ENCODE data around the gene RICTOR. TPM values are rescaled to one million over a fixed set of nuclear protein-coding genes. Genes with fewer than 3 reads are reported as not detected.
"Not testable (repeated sequence)": the region's sequence is repeated elsewhere in the genome, so short reads cannot be mapped to it uniquely, and the experiment has no call there.

The RICTOR gene
- total RNA-seq, 1 donor from 2014 or later = 42.5 TPM

DNA sequence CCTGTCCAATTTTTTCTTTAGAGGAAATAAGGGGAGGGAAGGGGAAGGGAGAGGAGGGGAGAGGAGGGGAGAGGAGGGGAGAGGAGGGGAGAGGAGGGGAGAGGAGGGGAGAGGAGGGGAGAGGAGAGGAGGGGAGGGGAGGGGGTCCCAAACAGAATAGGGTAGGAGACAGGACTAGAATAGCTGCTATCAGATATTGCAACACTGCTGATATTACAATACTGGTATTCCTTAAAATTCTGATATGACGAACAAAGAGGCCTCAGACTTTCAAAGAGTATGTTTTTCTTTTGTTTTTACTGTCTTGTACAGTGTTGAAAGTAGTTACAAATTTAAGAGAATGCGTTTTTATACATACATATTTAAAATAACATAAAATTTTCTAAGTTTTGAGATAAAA, 67.5 kb downstream of the RICTOR start:
- no peak for DNase-seq (ENCODE audit: low read depth)

DNA sequence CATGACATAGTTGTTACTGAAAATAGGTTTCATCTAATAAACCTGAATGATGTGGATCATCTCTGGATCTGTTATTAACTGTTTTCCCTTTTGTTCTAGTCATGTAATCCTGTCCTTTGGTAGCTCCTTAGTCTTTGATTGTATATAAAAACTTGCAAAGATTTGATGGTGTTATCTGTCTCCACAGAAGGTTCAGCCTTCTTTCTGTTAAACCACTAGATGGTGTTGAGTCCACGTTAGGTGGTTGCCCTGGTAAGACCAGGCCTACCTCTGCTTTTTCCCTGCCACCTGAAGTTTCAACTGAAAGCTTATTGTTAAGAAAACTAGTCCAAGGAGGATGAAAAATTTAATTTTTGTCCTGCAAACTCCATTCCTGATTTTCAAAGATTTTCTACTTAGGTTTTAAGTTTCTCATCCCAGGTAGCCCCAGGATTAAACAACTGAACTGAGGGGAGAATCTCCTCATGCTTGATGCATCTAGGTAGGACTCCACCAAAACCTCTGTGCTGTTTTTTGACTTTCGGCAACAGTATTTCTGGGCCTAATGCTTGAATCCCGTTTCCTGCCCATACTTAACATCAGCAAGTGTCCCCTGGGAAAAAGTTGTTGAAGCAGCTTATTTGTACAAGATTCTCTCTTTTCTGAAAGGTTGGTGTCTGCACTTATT, 68.5 kb downstream of the RICTOR start:
- DNase-seq (ENCODE audit: low read depth) = peak; percentile 46

DNA sequence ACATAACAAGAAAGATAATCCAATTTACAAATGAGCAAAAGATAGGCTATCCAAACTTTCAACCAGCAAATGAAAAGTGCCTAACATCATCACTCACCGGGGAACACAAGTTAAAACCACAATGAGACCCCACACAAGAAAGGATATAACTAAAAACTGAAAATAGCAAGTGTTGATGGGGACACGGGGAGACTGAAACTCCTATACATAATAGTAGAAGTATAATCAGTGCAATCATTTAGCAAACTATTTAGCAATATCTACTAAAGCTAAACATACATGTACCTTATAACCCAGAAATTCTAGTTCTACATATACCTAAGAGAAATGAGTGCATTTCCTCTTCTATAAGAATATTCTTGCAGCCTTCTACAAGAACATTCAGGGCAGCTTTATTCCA, 72.5 kb downstream of the RICTOR start:
- no peak for DNase-seq (ENCODE audit: low read depth)

DNA sequence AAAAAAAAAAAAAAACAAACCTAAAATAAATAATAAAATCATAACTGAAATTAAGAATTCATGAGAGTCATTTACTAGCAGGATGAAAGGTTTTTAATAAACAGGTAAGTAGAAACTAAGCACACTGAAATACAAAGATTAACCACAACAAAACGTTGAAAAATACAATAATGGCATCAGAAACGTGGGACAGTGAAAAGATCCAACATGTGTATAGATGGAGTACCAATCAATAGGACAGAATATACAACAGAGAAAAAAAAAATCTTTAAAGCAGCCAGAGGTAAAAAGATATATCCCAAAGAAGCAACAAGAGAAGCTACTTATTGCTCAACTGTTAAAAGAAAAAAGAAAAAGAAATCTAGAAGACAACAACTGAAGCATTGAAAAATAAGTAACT, 75.2 kb downstream of the RICTOR start:
- no peak for DNase-seq (ENCODE audit: low read depth)

DNA sequence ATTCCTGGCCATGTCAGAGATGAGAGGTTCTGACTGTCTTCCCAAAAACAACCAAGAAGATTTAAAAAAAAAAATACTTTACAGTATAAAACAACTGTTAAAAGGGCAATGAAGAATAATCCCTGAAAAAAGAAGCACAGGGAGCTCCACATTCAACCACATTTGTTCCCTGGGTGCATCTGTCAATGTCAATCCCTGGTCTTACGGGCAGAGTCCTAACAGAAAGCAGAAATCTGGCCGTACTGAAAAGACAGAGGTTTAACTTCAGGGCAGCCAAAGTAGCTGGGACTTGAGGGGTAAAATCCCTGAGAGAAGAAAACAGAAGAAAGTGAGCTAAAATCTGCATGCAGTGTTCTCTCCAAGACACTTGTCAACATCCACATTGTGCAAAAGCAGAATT, 76.6 kb downstream of the RICTOR start:
- no peak for DNase-seq (ENCODE audit: low read depth)

DNA sequence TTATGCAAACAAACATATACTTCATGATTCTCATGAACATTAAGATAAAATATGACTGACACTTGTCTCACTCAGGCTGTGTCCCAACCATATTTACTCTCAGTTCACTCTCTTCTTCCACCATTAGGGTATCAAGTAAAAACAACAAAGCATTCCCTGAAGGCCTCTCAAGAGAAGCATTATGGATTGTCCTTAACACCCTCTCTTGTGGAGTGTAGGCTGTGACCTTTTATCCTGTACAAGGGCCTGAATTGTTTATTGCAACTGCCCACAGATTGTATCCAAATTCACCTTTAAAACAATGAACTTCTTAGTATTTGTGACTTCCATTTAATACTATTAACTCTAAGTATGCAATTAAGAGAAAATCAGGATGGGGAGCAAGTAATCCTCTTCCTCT, 78.1 kb downstream of the RICTOR start:
- DNase-seq (ENCODE audit: low read depth) = no peak

DNA sequence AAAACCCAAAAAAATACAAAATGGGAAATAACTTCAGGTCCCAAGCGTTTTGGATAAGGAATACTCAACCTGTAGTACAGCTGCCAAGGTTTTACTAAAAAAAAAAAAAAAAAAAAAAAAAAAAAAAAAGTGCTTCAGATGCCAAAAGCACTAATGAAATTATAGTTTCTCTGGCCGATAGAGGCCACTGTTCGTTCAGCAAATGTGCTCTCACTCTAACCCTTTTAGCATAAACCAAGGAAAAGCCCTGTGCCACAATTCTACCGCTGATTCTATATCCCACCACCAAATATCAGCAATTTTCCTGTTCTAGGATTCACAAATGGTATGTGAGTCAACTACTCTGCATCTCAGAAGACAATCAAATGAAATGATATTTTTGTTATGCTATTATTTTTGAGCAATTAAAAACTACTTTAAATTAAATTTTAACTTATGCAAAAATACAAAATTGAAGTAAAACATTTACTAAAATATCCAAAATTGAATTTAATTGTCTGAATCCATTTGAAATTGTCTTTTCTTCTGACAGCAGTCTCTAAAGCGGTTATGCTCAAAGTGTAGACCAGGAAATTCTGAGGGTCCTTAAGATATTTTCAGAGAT, 79.8 kb downstream of the RICTOR start:
- DNase-seq (ENCODE audit: low read depth) = peak; percentile 80

DNA sequence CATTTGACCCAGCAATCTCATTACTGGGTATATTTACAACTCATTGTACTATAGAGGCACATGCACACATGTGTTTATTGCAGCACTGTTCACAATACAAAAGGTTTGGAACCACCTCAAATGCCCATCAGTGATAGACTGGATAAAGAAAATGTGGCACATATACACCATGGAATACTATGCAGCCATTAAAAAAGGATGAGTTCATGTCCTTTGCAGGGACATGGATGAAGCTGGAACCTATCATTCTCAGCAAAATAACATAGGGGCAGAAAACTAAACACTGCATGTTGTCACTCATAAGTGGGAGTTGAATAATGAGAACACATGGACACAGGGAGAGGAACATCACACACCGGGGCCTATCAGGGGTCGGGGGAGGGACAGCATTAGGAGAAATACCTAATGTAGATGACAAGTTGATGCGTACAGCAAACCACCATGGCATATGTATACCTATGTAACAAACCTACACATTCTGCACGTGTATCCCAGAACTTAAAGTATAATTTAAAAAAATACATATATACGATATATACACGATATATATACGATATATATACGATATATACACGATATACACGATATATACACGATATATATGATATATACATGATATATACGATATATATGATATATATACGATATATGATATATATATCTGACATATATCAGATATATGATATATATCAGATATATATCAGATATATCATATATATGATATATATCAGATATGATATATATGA, 84.1 kb downstream of the RICTOR start:
- not testable (repeated sequence) for DNase-seq (ENCODE audit: low read depth)

DNA sequence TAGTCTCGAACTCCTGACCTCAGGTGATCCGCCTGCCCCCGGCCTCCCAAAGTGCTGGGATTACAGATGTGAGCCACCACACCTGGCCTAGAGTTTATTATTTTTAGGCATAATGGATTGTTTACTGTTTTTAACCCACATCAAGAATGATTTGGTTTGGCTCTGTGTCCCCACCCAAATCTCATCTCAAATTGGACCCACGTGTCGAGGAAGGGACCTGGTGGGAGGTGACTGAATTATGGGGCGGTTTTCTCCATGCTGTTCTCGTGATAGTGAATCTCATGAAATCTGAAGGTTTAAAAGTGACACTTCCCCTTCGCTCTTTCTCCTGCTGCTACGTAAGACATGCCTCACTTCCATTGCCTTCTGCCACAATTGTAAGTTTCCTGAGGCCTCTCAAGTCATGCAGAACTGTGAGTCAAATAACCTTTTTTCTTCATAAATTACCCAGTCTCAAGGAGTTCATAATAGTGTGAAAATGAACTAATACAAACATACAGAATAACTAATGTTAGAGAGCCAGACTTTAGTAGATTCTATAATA, 88.2 kb downstream of the RICTOR start:
- DNase-seq (ENCODE audit: low read depth) = no peak

DNA sequence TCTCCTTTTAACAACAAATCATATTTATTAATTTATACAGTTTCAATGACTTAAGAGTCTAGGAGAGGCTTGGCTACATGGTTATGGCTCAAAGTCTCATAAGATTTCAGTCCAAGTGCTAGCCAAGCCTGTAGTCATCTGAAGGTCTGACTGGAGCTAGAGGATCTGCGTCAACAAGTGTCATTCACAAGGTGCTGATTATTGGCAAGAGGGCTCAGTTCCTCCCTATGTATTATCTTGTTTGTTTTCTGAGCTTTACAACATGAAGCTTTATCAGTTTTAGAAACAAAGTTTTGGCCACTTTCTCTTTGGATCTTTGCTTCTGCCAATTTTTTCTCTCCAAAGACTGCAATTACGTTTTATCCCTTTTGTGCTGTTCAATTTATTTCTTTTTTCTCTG, 94.7 kb downstream of the RICTOR start:
- no peak for DNase-seq (ENCODE audit: low read depth)

DNA sequence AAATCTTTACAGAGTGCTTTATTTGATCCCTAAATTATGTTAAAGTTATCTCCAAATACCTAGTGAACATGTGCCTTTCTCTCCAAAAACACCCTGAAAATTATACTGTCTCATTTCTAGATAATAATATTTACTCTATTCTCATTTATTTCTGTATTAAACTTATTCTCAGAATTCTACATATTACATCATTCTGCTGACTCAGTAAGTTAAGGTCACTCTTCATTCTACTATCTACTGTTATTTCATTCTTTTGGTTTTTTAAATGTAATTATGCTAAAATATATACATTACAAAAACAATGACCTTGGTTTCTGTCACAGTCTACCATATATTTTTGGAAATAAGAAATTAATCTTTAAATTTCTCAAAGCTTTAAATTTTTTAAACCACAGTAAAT, 96.2 kb downstream of the RICTOR start:
- no peak for DNase-seq (ENCODE audit: low read depth)

DNA sequence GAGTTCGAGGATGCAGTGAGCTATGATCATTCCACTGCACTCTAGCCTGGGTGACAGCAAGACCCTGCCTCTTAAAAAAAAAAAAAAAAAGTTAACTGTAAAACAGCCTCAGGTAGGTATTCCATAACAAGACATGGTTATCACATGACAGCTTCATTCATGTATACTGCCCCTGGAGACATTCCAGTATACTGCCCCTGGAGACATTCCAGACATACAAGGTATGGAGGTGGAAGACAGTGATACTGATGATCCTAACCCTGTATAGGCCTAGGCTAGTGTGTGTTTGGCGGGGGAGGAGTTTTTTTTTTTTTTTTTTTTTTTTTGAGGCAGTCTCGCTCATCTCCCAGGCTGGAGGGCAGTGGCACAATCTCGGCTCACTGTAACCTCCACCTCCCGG, 105.5 kb downstream of the RICTOR start:
- no peak for DNase-seq (ENCODE audit: low read depth)

DNA sequence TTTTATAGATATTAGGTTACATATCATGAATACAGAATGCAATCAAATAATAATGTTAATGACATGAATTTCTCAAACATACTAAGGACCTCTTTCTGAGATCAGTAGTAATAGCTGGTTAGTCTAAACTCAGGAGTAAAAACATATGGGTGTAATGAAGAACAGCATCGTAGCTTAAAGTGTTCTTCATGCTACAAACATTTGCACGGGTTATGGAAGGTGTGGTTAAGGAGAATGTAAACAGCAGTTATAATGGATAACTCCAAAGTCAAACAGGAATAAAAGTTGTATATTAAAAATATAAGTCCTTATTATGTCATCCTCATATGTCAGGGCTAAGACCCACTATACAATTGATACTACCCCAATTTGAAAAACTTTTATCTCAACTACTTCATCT, 112.5 kb downstream of the RICTOR start:
- DNase-seq (ENCODE audit: low read depth) = no peak

DNA sequence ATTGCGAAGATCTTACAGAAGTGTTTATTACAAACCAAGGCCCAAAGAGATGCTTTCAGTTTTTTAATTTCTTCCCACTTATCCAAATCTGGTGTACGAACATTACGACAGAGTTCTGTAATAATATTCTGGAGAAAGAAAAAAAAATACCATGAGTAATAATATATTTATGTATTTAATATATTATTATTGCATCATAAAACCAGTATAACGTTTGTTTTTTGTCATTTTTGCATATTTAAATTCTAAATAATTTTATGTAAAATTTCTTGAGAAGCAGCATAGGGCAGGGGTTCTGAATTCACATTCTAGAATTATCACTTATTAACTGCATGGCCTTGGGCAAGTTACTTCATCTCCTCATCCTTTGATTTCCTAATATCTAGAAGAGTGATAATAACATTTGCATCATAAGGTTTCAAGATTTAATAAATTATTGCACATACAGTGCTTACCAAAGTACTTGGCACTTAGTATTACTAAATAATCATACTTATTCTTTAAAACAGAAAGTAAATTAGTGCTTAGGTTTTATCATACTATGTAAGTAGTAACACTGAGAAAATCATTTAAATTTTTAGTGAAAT, 120.7 kb downstream of the RICTOR start:
- no peak for DNase-seq (ENCODE audit: low read depth)

DNA sequence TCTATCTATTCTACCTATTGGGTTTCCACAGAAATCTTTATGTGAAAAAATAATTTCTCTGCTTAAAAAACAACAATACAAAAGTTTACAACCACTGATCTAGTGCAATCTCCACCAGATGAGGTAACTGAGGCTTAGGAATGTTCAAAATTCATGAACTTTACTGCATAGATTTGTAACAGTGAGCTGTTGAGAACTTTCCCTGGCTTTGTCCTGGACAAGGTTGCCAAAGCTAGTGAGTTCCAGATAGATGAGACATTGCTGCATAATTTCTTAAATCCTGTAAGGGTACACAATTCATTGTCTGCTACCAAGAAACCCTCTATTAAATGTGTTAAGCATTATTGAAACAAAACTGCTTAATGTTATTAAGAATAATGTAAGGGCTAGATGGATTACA, 125.7 kb downstream of the RICTOR start:
- DNase-seq (ENCODE audit: low read depth) = no peak

DNA sequence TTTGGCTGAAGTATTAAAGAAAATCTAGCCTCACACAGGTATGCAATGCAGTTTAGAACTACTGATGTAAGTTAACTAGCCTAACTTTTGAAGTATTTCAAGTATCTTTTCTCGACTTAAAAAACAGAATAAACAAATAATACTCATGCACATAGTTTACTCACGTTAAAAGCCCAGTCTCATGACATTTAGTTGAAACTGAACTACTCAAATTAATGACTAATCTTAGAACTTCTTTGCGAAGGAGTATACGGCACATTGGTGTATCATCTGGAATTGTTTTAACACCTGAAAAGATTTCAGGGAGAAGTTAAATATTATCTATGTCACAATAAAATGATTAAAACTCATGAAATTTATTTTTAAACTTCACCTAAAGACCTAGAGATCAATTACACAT, 129.9 kb downstream of the RICTOR start:
- DNase-seq (ENCODE audit: low read depth) = no peak

DNA sequence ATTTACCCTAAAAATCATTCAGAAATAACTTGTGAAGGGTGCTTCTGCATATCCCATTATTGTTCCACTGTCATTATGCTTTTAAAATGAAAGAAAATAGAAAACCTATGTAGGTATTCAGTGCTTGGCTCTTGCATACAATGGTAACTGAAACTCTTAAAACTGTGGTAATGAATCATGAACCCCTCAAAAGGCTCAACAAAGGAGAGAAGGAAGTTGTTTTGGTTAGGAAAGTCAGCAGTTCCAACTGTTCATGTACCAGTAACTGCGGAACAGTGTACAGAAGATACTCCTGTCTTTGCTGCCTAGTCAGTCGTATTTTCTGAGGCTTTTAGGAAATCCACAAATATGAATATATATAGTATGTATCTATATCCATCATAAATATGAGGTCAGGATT, 132.3 kb downstream of the RICTOR start:
- DNase-seq (ENCODE audit: low read depth) = no peak

DNA sequence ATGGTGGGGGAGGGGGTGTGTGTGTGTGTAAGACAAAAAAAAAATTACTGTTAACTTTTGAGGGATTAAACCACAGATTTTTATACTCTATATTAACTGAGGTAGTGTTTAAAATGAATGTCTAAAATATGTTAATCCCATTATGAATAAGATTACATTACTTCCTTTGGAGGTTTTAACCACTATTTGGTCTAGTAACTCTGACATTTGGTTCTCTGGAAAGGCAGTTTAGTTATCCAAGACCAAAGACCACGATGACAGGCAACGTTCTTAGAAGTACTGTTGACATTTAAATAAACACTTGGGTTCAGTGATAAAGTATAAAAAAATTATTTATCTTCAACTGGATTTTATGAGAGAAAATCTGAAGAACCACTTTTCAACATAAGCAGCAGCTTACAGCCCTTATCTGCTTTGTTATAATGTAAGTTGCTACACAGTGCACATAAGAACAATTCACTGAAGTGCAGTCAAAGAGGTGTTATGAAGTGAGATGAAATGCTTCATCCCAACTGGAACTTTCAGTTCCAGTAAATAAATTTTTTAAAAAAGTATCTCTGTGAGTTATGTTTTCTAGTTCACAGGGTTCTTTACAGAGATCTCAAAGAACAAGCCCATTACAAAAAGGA, 133.9 kb downstream of the RICTOR start:
- DNase-seq (ENCODE audit: low read depth) = peak; percentile 35

DNA sequence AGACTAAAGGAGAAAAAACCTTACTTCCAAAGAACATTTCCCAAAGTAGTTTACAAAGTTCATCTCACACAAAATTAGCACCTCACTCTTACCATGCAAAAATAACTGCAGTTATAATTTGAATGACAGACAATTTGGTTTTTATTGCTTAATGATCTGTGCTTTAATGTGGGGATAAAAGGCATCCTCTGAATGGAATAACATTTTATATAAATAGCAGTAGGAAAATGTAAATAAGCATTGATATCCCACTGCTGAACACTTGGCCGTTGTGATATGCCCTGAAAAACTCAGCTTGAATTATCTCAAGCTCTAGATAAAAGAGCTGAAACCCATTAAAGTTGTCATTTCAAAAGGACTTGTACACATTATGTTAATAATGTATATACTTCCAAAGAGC, 135.2 kb downstream of the RICTOR start:
- DNase-seq (ENCODE audit: low read depth) = no peak

DNA sequence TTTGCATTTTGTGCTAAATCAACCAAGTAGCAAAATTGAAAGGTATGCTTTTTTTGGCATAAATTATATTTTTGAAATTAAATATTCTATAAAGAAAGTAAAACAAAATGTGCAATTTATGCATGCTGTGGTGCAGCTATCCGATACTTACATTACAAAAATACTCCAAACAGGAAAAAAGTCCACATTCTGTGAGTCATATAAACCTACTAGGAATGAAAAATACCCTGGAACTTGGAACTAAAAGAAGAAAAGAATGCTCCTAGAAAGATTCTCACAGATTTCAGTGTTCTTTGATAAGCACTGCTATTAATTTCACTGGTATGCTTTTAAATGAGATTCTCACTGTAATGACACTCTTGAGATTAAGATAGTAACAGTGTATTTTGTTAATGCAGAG, 135.8 kb downstream of the RICTOR start:
- no peak for DNase-seq (ENCODE audit: low read depth)

DNA sequence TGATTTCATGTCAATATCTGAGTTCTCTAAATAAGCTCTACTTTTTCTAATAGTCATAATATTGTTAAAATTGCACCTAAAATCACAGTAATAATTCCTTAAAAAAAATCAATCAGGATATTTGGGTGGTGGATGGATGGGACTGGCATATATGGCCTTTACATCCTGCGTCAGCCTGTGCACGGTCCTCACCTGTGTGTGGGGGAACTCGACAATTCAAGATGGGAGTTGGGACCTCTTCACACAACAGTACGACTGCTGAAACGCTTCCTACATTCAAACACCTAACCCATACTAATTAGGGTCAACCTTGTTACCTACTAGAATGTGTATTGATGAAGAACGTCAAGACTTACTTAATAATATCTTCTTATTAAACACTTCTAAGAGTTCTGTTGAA, 137.9 kb downstream of the RICTOR start:
- no peak for DNase-seq (ENCODE audit: low read depth)

DNA sequence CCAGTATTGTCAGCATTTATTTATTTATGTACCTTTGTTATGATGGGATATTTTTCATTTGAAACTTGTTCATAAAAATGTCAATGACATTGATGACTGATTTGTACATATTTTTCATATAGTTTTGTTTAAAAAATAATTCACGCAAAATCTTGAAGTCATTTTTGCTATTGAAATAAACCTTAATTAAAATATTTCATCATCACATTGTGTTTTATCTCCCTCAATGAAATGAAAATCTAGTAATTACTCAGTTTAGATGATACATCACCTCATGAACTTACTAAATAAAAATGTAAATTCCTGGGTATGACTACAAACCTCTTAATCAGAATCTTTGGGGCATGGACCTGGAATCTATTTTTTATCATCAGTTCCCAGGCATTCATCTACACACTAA, 138.8 kb downstream of the RICTOR start:
- DNase-seq (ENCODE audit: low read depth) = no peak
